Peyer's patch (tissue), 4 donors: ENCODE measurements around the gene AKT3. TPM values are rescaled to one million over a fixed set of nuclear protein-coding genes. Genes with fewer than 3 reads are reported as not detected.

Experiments
- DNase-seq, 3 donors: peaks; one replicate each; pipeline ENCODE4 v3.0.0-alpha.2; 2017 to 2019
- H3K27ac ChIP-seq, 4 donors: fragments of 200-600 bp; sonication (generic); one replicate each; pipeline ENCODE4 v1.5.1; 2016 to 2019
- H3K27me3 ChIP-seq, 2 donors: fragments of 200-600 bp; sonication (generic); one replicate each; pipeline ENCODE4 v1.5.1; 2019
- H3K36me3 ChIP-seq, 3 donors: fragments of 200-600 bp; sonication (generic); one replicate each; pipeline ENCODE4 v1.5.1; 2016 to 2019
- H3K4me1 ChIP-seq, 4 donors: fragments of 200-600 bp; sonication (generic); one replicate each; pipeline ENCODE4 v1.5.1; 2016 to 2019
- H3K4me3 ChIP-seq, 4 donors: fragments of 200-600 bp; sonication (generic); 1 replicate in 3 of 4; 2 replicates in 1 of 4; pipeline ENCODE4 v1.5.1; 2016 to 2019; ENCODE audit warnings: mild to moderate bottlenecking in 1 of 4
- H3K9me3 ChIP-seq, 4 donors: fragments of 200-600 bp; sonication (generic); one replicate each; pipeline ENCODE4 v1.5.1; 2016 to 2019; ENCODE audit warnings: mild to moderate bottlenecking in 1 of 4
- POLR2A ChIP-seq, 2 donors: fragments of 450-650 bp; IDR thresholded peaks; one replicate each; pipeline ENCODE4 v1.5.1; 2017; ENCODE audit warnings: antibody characterized with exemption in 2 of 2, mild to moderate bottlenecking in 2 of 2, moderate library complexity in 2 of 2
- total RNA-seq, 4 donors: library from RNA; depleted of rRNA; stranded (reverse); fragments of >200 nt; gene quantifications; one replicate each; pipeline ENCODE4 v1.1.0, GENCODE V29; 2016
- TF ChIP-seq, protein P1 (sequence below), 6 experiments: fragments of 450-650 bp in 4 of 6; fragments of 200-600 bp in 2 of 6; sonication (generic) in 1 of 6; IDR thresholded peaks; one replicate each; pipeline ENCODE4 v1.5.1; 2017 to 2019; ENCODE audit warnings: antibody characterized with exemption in 6 of 6, mild to moderate bottlenecking in 3 of 6, moderate library complexity in 1 of 6

The AKT3 gene
- total RNA-seq, 4 donors from 2014 or later: 4.4 to 71.8 (median 15.2) TPM

DNA sequence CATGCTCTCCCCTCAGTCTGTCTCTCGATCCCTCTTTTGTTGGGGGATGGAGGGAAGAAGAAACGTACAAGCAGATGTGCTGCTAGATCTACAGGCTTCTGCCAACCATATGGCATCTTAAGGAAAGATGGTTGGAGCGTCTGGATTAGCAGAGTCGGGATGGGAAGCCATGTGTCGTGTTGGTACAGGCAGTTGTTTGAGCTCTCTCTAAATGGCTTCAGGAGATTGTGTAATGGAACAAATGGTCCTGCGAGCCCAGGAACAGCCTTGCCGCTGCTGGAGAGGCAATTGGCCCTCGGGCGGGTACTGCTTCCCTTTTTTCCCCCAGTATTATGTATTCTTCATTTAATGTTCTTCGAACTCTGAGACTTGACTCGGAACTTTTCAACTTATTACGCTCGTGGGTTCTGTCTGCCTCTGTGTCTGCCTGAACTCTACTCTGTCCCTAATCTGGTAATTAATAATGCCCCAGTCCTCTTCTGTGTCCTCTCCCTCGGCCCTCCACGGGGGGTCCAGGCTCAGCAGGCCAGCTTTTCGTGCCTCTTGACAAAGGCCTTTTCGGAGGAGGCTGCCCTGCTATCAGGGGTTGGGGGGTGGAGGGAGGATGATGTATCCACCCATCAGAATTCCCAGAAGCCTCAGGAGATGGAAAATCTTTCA, 378.9 kb downstream of the AKT3 start:
- no peak overlapping the region for H3K4me3 ChIP-seq
- DNase-seq: no peak
- TF ChIP-seq, protein P1, sequence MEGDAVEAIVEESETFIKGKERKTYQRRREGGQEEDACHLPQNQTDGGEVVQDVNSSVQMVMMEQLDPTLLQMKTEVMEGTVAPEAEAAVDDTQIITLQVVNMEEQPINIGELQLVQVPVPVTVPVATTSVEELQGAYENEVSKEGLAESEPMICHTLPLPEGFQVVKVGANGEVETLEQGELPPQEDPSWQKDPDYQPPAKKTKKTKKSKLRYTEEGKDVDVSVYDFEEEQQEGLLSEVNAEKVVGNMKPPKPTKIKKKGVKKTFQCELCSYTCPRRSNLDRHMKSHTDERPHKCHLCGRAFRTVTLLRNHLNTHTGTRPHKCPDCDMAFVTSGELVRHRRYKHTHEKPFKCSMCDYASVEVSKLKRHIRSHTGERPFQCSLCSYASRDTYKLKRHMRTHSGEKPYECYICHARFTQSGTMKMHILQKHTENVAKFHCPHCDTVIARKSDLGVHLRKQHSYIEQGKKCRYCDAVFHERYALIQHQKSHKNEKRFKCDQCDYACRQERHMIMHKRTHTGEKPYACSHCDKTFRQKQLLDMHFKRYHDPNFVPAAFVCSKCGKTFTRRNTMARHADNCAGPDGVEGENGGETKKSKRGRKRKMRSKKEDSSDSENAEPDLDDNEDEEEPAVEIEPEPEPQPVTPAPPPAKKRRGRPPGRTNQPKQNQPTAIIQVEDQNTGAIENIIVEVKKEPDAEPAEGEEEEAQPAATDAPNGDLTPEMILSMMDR (IDR thresholded peaks at IDR 0.05): no peak
- TF ChIP-seq POLR2A (IDR thresholded peaks at IDR 0.05): no peak
- no peaks in the 10 kb centered on the region for H3K4me1 ChIP-seq
- H3K9me3 ChIP-seq: no peaks in the 10 kb centered on the region
- no peaks in the 10 kb centered on the region for H3K27me3 ChIP-seq
- H3K27ac ChIP-seq: no peak overlapping the region
- H3K36me3 ChIP-seq: no peaks in the 10 kb centered on the region

- Histone ChIP-seq H3K27me3 (no peaks in the 10 kb centered on the region), H3K36me3 (no peaks in the 10 kb centered on the region), H3K27ac (no peak overlapping the region), H3K4me3 (no peak overlapping the region), H3K4me1 (no peaks in the 10 kb centered on the region), H3K9me3 (no peaks in the 10 kb centered on the region)
- DNase-seq: no peak
- TF ChIP-seq, protein P1 (IDR thresholded peaks at IDR 0.05): no peak
- TF ChIP-seq POLR2A (IDR thresholded peaks at IDR 0.05): no peak
These were observed 379.5 kb downstream of the AKT3 start for GRCh38 chr1:243470502-243470901.

DNA sequence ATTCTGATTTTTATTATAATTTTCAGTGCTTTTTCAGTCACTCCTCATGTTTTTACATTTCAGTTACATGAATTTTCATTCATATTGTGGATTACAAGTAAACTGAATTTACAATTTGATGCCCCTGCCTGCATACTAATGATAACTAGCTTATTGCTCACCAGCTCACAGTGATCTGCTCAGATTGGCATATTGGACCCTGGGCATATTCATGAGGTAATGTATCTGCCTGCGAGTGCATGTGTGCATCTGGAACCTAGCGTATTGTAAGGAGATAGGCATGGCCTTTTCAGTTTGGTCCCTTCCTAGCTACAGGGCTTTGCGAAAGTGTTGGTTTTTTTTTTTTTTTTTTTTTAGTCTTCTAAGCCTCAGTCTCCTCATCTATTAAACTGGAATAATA, 380.5 kb downstream of the AKT3 start:
- TF ChIP-seq, protein P1 (IDR thresholded peaks at IDR 0.05): no peak
- TF ChIP-seq POLR2A (IDR thresholded peaks at IDR 0.05): no peak
- no peaks in the 10 kb centered on the region for H3K4me1 ChIP-seq
- DNase-seq: no peak
- no peak overlapping the region for H3K27ac ChIP-seq
- no peak overlapping the region for H3K4me3 ChIP-seq
- no peaks in the 10 kb centered on the region for H3K27me3 ChIP-seq
- H3K36me3 ChIP-seq: no peaks in the 10 kb centered on the region
- H3K9me3 ChIP-seq: no peaks in the 10 kb centered on the region

DNA sequence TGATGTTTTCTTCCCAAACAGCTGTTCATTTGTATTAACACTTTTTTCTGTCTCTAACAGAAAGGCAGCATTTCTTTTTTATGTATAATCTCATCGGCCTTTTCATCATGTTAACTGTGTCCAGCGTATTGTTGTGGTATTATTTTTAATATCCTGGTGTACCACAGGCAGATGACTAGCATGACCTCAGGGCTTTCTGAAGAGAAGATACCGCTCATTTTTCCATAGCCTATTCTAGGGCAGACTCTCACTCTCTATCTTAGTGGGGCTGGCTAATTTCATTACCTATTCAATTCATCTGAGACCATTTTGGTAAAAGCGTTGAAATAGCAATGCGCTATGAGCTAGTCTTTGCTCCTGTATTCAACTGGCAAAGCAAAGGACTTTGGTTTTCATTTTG, 384.3 kb downstream of the AKT3 start:
- no peak for DNase-seq
- Histone ChIP-seq H3K4me3 (no peak overlapping the region), H3K36me3 (peaks cover 0 to 4% (median 0%) of the 10 kb centered on the region in 3 donors), H3K27ac (no peak overlapping the region), H3K4me1 (no peaks in the 10 kb centered on the region), H3K9me3 (no peaks in the 10 kb centered on the region), H3K27me3 (no peaks in the 10 kb centered on the region)
- no peak for TF ChIP-seq POLR2A (IDR thresholded peaks at IDR 0.05)
- TF ChIP-seq, protein P1 (IDR thresholded peaks at IDR 0.05): no peak

DNA sequence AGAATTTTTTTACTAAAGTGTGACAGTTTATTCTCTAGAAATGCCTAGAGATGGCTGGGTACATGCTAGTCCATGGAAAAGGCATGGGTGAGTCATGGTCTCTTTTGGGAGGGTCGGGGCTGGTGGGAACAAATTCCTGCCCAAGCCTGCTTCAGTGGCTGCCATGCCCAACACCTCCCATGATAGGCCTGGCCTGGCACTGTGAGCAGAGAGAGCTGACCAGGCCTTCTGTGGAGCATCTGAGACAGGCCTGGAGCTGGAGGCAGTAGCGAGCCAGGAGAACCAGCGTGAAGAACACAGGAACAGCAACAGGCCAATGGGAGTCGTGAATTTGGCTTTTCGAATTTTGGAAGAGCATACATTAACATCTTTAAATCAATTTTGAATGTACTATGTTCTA, 385.0 kb downstream of the AKT3 start:
- Histone ChIP-seq H3K27ac (no peak overlapping the region), H3K36me3 (peaks cover 0 to 7% (median 0%) of the 10 kb centered on the region in 3 donors), H3K9me3 (no peaks in the 10 kb centered on the region), H3K27me3 (no peaks in the 10 kb centered on the region), H3K4me1 (no peaks in the 10 kb centered on the region), H3K4me3 (no peak overlapping the region)
- TF ChIP-seq POLR2A (IDR thresholded peaks at IDR 0.05): no peak
- TF ChIP-seq, protein P1 (IDR thresholded peaks at IDR 0.05): no peak
- no peak for DNase-seq
